H1 (cell line): Measurements from ENCODE around the gene RIPPLY3. TPM values are rescaled to one million over a fixed set of nuclear protein-coding genes. Genes with fewer than 3 reads are reported as not detected.

Experiments
- CTCF ChIA-PET: fragments of 300-600 bp; sonication (Branson Sonifier 250); formaldehyde crosslinking; loops from one replicate; lab custom pipeline; 2021; ENCODE audit not compliant: partially characterized antibody; lab: Charles Lee
- POLR2A ChIA-PET: fragments of 300-600 bp; sonication (Branson Sonifier 250); formaldehyde crosslinking; loops from one replicate; lab custom pipeline; 2021; ENCODE audit warnings: inconsistent platforms; ENCODE audit not compliant: partially characterized antibody; lab: Charles Lee
- DNase-seq, 2 experiments: peaks; one replicate each; pipeline versions ENCODE4 v3.0.0 to v3.0.0-alpha.2; 2010 to 2022; ENCODE audit warnings: low spot score in 2 of 2, low read depth in 1 of 2, mixed read lengths in 1 of 2
- FAIRE-seq: peaks from 2 replicates; lab custom pipeline; 2011; peaks lifted over from hg19 to GRCh38; lab: Jason Lieb, UNC
- H2AFZ ChIP-seq: 2 replicates; pipeline ENCODE4 v1.8.1; 2012; ENCODE audit warnings: low read length, inconsistent platforms
- H2AK5ac ChIP-seq: 2 replicates; pipeline ENCODE4 v1.6.1; 2013; ENCODE audit warnings: low read depth, low read length
- H2BK120ac ChIP-seq: replicated peaks from 2 replicates; pipeline ENCODE3; 2013; ENCODE audit warnings: low read depth, low read length, inconsistent platforms
- H2BK12ac ChIP-seq: 2 replicates; pipeline ENCODE4 v1.6.1; 2013; ENCODE audit warnings: low read depth, low read length
- H2BK15ac ChIP-seq: 2 replicates; pipeline ENCODE4 v1.6.1; 2013; ENCODE audit warnings: low read length
- H2BK20ac ChIP-seq: 2 replicates; pipeline ENCODE4 v1.6.1; 2013; ENCODE audit warnings: low read length
- H2BK5ac ChIP-seq: 2 replicates; pipeline ENCODE4 v1.6.1; 2013; ENCODE audit warnings: low read depth, low read length
- H3K14ac ChIP-seq: 2 replicates; pipeline ENCODE4 v1.6.1; 2013; ENCODE audit warnings: inconsistent platforms; ENCODE audit not compliant: insufficient read length
- H3K18ac ChIP-seq: 2 replicates; pipeline ENCODE4 v1.6.1; 2013; ENCODE audit warnings: low read length; ENCODE audit errors: extremely low read depth
- H3K23ac ChIP-seq: 2 replicates; pipeline ENCODE4 v1.6.1; 2013; ENCODE audit warnings: inconsistent platforms; ENCODE audit not compliant: insufficient read length
- H3K23me2 ChIP-seq: 2 replicates; pipeline ENCODE4 v1.6.1; 2013; ENCODE audit warnings: low read depth, low read length
- H3K27ac ChIP-seq: 2 replicates; pipeline ENCODE4 v1.6.1; 2011; ENCODE audit warnings: low read depth, low read length, inconsistent platforms
- H3K27me3 ChIP-seq, 4 experiments: replicated peaks in 1 of 4; 1 replicate in 1 of 4; 2 replicates in 3 of 4; pipeline versions ENCODE4 v1.6.1 to v1.8.1; 2011 to 2013; ENCODE audit warnings: low read length in 3 of 4, mild to moderate bottlenecking in 3 of 4, inconsistent platforms in 2 of 4, mixed read lengths in 2 of 4, moderate library complexity in 1 of 4; ENCODE audit not compliant: control insufficient read depth in 3 of 4, insufficient read depth in 3 of 4; ENCODE audit errors: extremely low read depth in 1 of 4
- H3K36me3 ChIP-seq, 4 experiments: 2 replicates each; pipeline versions ENCODE4 v1.6.1 to v1.8.1; 2011 to 2013; ENCODE audit warnings: mild to moderate bottlenecking in 4 of 4, low read length in 3 of 4, moderate library complexity in 2 of 4, control low read depth in 1 of 4, inconsistent platforms in 1 of 4; ENCODE audit not compliant: insufficient read depth in 4 of 4, control insufficient read depth in 2 of 4
- H3K4ac ChIP-seq: replicated peaks from 2 replicates; pipeline ENCODE3; 2013; ENCODE audit warnings: low read length, low read depth, mixed read lengths, inconsistent platforms; ENCODE audit not compliant: insufficient read length
- H3K4me1 ChIP-seq, 4 experiments: replicated peaks in 1 of 4; 1 replicate in 1 of 4; 2 replicates in 3 of 4; pipeline versions ENCODE4 v1.6.1 to v1.8.1; 2011 to 2013; ENCODE audit warnings: low read length in 3 of 4, inconsistent platforms in 2 of 4, mixed read lengths in 1 of 4; ENCODE audit not compliant: insufficient read depth in 4 of 4, control insufficient read depth in 3 of 4
- H3K4me2 ChIP-seq, 2 experiments: 2 replicates each; pipeline versions ENCODE4 v1.6.1 to v1.8.1; 2011 to 2013; ENCODE audit warnings: low read depth in 2 of 2, low read length in 2 of 2, control low read depth in 1 of 2, inconsistent platforms in 1 of 2, mild to moderate bottlenecking in 1 of 2; ENCODE audit not compliant: insufficient read depth in 1 of 2
- H3K4me3 ChIP-seq, 4 experiments: fragments of 200-600, 300-600 bp in 1 of 4; sonication (generic), shearing (Covaris generic), sonication (Bioruptor Twin) in 1 of 4; 2 replicates each; pipeline versions ENCODE4 v1.5.1 to v1.8.1; 2011 to 2016; ENCODE audit warnings: low read length in 4 of 4, low read depth in 3 of 4, control low read depth in 2 of 4, inconsistent platforms in 2 of 4, mild to moderate bottlenecking in 2 of 4, mixed read lengths in 1 of 4, moderate library complexity in 1 of 4; ENCODE audit not compliant: insufficient read depth in 2 of 4; ENCODE audit errors: extremely low read depth in 1 of 4
- H3K56ac ChIP-seq: replicated peaks from 2 replicates; pipeline ENCODE3; 2013; ENCODE audit warnings: low read depth, mild to moderate bottlenecking, mixed read lengths, low read length, inconsistent platforms; ENCODE audit not compliant: insufficient read length
- H3K79me1 ChIP-seq: 2 replicates; pipeline ENCODE4 v1.6.1; 2013; ENCODE audit warnings: low read depth, low read length, control low read depth
- H3K79me2 ChIP-seq, 2 experiments: 2 replicates each; pipeline versions ENCODE4 v1.6.1 to v1.8.1; 2012 to 2013; ENCODE audit warnings: low read length in 2 of 2, mild to moderate bottlenecking in 2 of 2, inconsistent platforms in 1 of 2; ENCODE audit not compliant: insufficient read depth in 2 of 2, control insufficient read depth in 1 of 2
- H3K9ac ChIP-seq, 4 experiments: replicated peaks in 1 of 4; 1 replicate in 1 of 4; 2 replicates in 3 of 4; pipeline versions ENCODE4 v1.6.1 to v1.8.1; 2011 to 2013; ENCODE audit warnings: low read depth in 3 of 4, low read length in 3 of 4, control low read depth in 2 of 4, mild to moderate bottlenecking in 2 of 4, moderate library complexity in 2 of 4, inconsistent platforms in 1 of 4; ENCODE audit errors: extremely low read depth in 1 of 4
- H3K9me3 ChIP-seq, 2 experiments: 2 replicates each; pipeline versions ENCODE4 v1.6.1 to v1.8.1; 2012 to 2013; ENCODE audit warnings: mild to moderate bottlenecking in 2 of 2, moderate library complexity in 2 of 2, control low read depth in 1 of 2, inconsistent platforms in 1 of 2, low read depth in 1 of 2, low read length in 1 of 2, mixed read lengths in 1 of 2; ENCODE audit not compliant: insufficient read depth in 2 of 2
- H4K20me1 ChIP-seq, 2 experiments: replicated peaks in 1 of 2; 2 replicates each; pipeline versions ENCODE3 to v1.8.1; 2011 to 2013; ENCODE audit warnings: inconsistent platforms in 2 of 2, low read length in 2 of 2, mild to moderate bottlenecking in 1 of 2; ENCODE audit not compliant: insufficient read depth in 2 of 2, control insufficient read depth in 1 of 2
- H4K5ac ChIP-seq: 2 replicates; pipeline ENCODE4 v1.6.1; 2013; ENCODE audit warnings: low read length, low read depth, mixed read lengths, inconsistent platforms; ENCODE audit not compliant: insufficient read length
- H4K8ac ChIP-seq: 2 replicates; pipeline ENCODE4 v1.8.0; 2013; ENCODE audit warnings: mild to moderate bottlenecking, moderate library complexity, low read length, inconsistent platforms; ENCODE audit not compliant: insufficient read depth; ENCODE audit errors: extremely low read depth
- H4K91ac ChIP-seq: replicated peaks from 2 replicates; pipeline ENCODE3; 2013; ENCODE audit warnings: low read length, mixed read lengths, inconsistent platforms; ENCODE audit not compliant: insufficient read length
- BCL11A ChIP-seq, 2 experiments: IDR thresholded peaks; one replicate each; pipeline ENCODE4 v1.6.1; 2011; ENCODE audit warnings: low read depth in 2 of 2, low read length in 2 of 2, mild to moderate bottlenecking in 2 of 2
- POU5F1 ChIP-seq: IDR thresholded peaks from 2 replicates; pipeline ENCODE4 v1.6.1; 2011; ENCODE audit warnings: low read depth, mild to moderate bottlenecking, low read length, moderate library complexity
- RFX5 ChIP-seq: IDR thresholded peaks from 2 replicates; pipeline ENCODE4 v1.6.1; 2011; ENCODE audit warnings: low read depth, low read length, improper control_type of control experiment, borderline replicate concordance
- SP1 ChIP-seq: IDR thresholded peaks from 2 replicates; pipeline ENCODE4 v1.6.1; 2011; ENCODE audit warnings: low read depth, low read length
- WGBS, 2 experiments: shearing (Covaris generic) in 1 of 2; methylation state at CpG; one replicate each; pipeline versions ENCODE4 v1.1.6 to v1.1.7; 2013 to 2015; ENCODE audit warnings: low lambda C conversion rate in 2 of 2, mixed read lengths in 2 of 2, inconsistent platforms in 1 of 2, low coverage in 1 of 2, missing lambda C conversion rate in 1 of 2; ENCODE audit not compliant: insufficient replicate concordance in 2 of 2, insufficient coverage in 1 of 2, insufficient read length in 1 of 2; ENCODE audit errors: extremely low coverage in 1 of 2, missing lambda C conversion rate in 1 of 2; 5-methylcytosine and 5-hydroxymethylcytosine counted together
- polyA plus RNA-seq, 7 experiments: library from polyadenylated mRNA; depleted of rRNA in 3 of 7; stranded (reverse) in 5 of 7; unstranded in 2 of 7; fragments of >200 nt in 5 of 7; fragments of 200-250 nt in 2 of 7; gene quantifications; 1 replicate in 5 of 7; 2 replicates in 1 of 7; 4 replicates in 1 of 7; pipeline versions ENCODE4 v1.2.1 to v1.2.3, GENCODE V29; 2011 to 2013; ENCODE audit warnings: missing spikeins in 2 of 7, mixed read lengths in 2 of 7
- total RNA-seq: library from RNA; stranded (reverse); fragmentation: NEBNext Ultra II Directional; extraction: Animal tissue kit (Norgen Biotek cat#: 25700); gene quantifications from 2 replicates; pipeline ENCODE4 v1.2.1, GENCODE V29; 2021

Gene RIPPLY3
- total and polyA plus RNA-seq, 2 of the 8 experiments (the other 6 are each of a cell fraction or from before 2014, with no cell fraction given) = 2.0 to 2.2 TPM

DNA sequence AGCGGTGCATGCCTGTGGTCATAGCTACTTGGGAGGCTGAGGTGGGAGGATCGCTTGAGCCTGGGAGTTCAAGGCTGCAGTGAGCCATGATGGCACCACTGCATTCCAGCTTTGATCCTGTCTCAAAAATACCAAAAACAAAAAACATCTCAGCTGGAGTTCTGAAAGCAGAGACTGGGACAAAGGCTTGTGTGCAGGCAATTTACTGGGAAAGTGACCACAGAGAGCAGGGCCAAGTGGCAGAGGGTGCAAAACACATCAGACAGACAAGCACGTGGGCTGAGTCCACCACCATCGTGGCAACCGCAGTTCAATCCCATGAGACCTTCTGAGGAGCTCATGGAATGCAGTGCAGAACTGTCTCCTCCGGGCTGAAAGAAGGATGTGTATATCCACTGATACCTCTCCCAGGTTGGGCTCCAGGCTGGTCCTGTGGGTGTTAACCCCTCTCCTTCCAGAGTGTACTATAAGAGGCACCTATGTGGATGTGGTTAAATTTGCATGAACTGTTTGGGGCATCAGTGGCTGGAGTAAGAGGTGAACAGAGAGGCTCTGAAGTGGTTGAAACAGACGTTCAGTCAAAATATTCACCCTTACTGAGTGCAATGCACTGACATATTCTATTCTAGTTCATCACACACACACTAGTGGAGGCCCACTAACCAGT is 55.6 kb downstream of the RIPPLY3 start:
- WGBS, 2 experiments = 83% methylated on average over 7 of the region's 7 CpGs; no CpG with 5 or more reads in 1 of the 2 experiments
- H3K79me2 ChIP-seq = no peaks in the 10 kb centered on the region
- no peak overlapping the region for H2BK5ac ChIP-seq
- H2BK120ac ChIP-seq = no peak overlapping the region
- no peak overlapping the region for H3K56ac ChIP-seq
- peaks cover 0 to 4% (median 0%) of the 10 kb centered on the region in 4 experiments; a peak in 2 of 8 replicates for H3K36me3 ChIP-seq
- H2BK15ac ChIP-seq = 0 out of 2 replicates have a peak overlapping the region, but pooled peaks have one; percentile 50
- H4K8ac ChIP-seq = no peak overlapping the region
- peaks cover 5 to 13% (median 9%) of the 10 kb centered on the region in 4 experiments for H3K4me1 ChIP-seq
- no peak overlapping the region for H2AFZ ChIP-seq
- H3K23ac ChIP-seq = no peak overlapping the region
- no peak overlapping the region for H2BK12ac ChIP-seq
- H3K4me2 ChIP-seq = no peak overlapping the region
- no peak overlapping the region for H2BK20ac ChIP-seq
- no peaks in the 10 kb centered on the region for H4K20me1 ChIP-seq
- H3K9ac ChIP-seq = no peak overlapping the region
- H4K5ac ChIP-seq = no peak overlapping the region
- TF ChIP-seq RFX5 (no peak), POU5F1 (no peak), BCL11A (IDR thresholded peaks at IDR 0.05; ENCODE audit: low read depth in 2 of 2, low read length in 2 of 2) (no peak), SP1 (no peak)
- no peak overlapping the region for H3K4ac ChIP-seq
- H3K4me3 ChIP-seq = no peak overlapping the region
- no peaks in the 10 kb centered on the region for H3K23me2 ChIP-seq
- CTCF ChIA-PET = interaction anchor here (0.6 to 1.1 kb wide), 4 partner anchors 20 to 79 kb away, joined by 3 to 4 read pairs (median 4); no protein-coding TSS in a partner anchor
- POLR2A ChIA-PET = no interaction called here
- H3K14ac ChIP-seq = no peak overlapping the region
- H2AK5ac ChIP-seq = no peak overlapping the region; the same call in 1 of the 2 replicates
- H3K27me3 ChIP-seq = no peaks in the 10 kb centered on the region
- no peaks in the 10 kb centered on the region for H3K79me1 ChIP-seq
- no peak overlapping the region for H3K18ac ChIP-seq
- peaks cover 0 to 2% of the 10 kb centered on the region in 2 experiments; a peak in 1 of 4 replicates for H3K9me3 ChIP-seq
- FAIRE-seq = no peak
- no peak overlapping the region for H4K91ac ChIP-seq
- H3K27ac ChIP-seq = no peak overlapping the region
- no peak for DNase-seq
